Peyer's patch (tissue), 4 donors: ENCODE results near the gene RAB3GAP1.

Source experiments
- POLR2A ChIP-seq, 2 donors: fragments of 450-650 bp; IDR thresholded peaks; one replicate each; pipeline ENCODE4 v1.5.1; 2017; ENCODE audit warnings: antibody characterized with exemption in 2 of 2, mild to moderate bottlenecking in 2 of 2, moderate library complexity in 2 of 2
- TF ChIP-seq, protein P1 (sequence below), 6 experiments: fragments of 450-650 bp in 4 of 6; fragments of 200-600 bp in 2 of 6; sonication (generic) in 1 of 6; IDR thresholded peaks; one replicate each; pipeline ENCODE4 v1.5.1; 2017 to 2019; ENCODE audit warnings: antibody characterized with exemption in 6 of 6, mild to moderate bottlenecking in 3 of 6, moderate library complexity in 1 of 6

DNA sequence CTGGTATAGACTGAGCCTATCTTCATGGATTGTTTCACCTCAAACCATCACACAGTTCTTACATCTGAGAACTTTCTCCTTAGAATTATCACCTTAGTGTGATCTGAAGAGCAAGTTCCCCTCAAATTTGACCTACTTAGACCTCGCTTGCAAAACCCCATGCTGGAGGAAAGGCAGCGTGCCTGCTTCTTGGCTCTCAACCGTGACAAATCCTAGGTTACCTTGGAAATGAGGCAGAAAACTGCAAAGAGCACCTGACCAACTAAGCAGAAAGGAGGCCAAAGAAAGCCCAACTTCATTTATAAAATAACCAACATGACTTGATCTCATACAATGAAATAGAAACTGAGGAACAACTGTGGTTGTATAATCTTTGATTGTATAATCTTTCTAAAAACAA, 146.4 kb downstream of the RAB3GAP1 start:
- TF ChIP-seq, protein P1, sequence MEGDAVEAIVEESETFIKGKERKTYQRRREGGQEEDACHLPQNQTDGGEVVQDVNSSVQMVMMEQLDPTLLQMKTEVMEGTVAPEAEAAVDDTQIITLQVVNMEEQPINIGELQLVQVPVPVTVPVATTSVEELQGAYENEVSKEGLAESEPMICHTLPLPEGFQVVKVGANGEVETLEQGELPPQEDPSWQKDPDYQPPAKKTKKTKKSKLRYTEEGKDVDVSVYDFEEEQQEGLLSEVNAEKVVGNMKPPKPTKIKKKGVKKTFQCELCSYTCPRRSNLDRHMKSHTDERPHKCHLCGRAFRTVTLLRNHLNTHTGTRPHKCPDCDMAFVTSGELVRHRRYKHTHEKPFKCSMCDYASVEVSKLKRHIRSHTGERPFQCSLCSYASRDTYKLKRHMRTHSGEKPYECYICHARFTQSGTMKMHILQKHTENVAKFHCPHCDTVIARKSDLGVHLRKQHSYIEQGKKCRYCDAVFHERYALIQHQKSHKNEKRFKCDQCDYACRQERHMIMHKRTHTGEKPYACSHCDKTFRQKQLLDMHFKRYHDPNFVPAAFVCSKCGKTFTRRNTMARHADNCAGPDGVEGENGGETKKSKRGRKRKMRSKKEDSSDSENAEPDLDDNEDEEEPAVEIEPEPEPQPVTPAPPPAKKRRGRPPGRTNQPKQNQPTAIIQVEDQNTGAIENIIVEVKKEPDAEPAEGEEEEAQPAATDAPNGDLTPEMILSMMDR (IDR thresholded peaks at IDR 0.05): no peak
- no peak for TF ChIP-seq POLR2A (IDR thresholded peaks at IDR 0.05)
